A549 (cell line): ENCODE data around the gene ILK.

ENCODE experiments used
- CTCF ChIP-seq: fragments of >200 bp; sonication (Bioruptor Twin); formaldehyde crosslinking; IDR thresholded peaks from 3 replicates; pipeline ENCODE4 v1.5.1; 2016
- POLR2A ChIP-seq: IDR thresholded peaks from 2 replicates; pipeline ENCODE4 v1.6.1; 2012; ENCODE audit warnings: mild to moderate bottlenecking, low read length
- RCOR1 ChIP-seq: fragments of 150-350 bp; IDR thresholded peaks from 2 replicates; pipeline ENCODE4 v1.6.1; 2014; ENCODE audit warnings: antibody characterized with exemption, low read length, low read depth
- RFX5 ChIP-seq: fragments of 450-650 bp; IDR thresholded peaks from 2 replicates; pipeline ENCODE4 v1.7.1; 2014; ENCODE audit warnings: antibody characterized with exemption, mild to moderate bottlenecking, moderate library complexity

DNA sequence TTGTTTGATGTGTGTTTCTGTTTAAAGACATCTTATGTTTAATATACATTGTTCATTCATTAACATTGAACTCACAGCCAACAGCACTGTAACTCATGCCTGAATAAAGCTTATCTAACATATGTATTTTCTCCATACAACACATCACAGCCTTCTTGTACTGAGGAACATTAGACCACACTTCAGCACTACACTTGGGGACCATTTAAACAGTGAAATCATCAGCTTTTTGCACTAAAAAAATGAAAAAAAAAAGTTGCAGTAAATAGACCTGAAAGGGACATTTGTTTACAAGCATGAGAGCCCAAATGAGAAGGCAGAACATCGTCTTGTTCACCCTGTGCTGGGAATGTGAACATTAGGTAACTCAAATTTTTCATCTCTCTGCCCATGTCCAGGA lies 31.0 kb downstream of the ILK start:
- TF ChIP-seq POLR2A = no peak
- no peak for TF ChIP-seq CTCF
- TF ChIP-seq RFX5 = no peak
- TF ChIP-seq RCOR1 = no peak
